HepG2 (cell line): ENCODE data around the gene KRT36. TPM values are rescaled to one million over a fixed set of nuclear protein-coding genes. Genes with fewer than 3 reads are reported as not detected.

Experiments
- ATAC-seq: fragments of 200-7000 bp; cut with Tn5 transposase; 3 replicates; pipeline ENCODE4 v1.9.1; 2020; ENCODE audit warnings: mild to moderate bottlenecking, moderate library complexity
- BruUV-seq: library from RNA; stranded (reverse); fragments of 400-500 nt; replicated peaks from 2 replicates; lab custom pipeline; 2021; lab: Mats Ljungman, UMichigan
- CTCF ChIA-PET: fragments of 300-600 bp; formaldehyde crosslinking; extraction: SDS; loops from one replicate; lab custom pipeline; 2021; ENCODE audit warnings: low total read pairs, inconsistent platforms, low intra/inter-chr PET ratio; lab: Yijun Ruan, JAX
- POLR2A ChIA-PET: fragments of 350-600 bp; sonication (Branson Sonifier 250); formaldehyde crosslinking; loops from one replicate; lab custom pipeline; 2020; ENCODE audit warnings: antibody characterized with exemption, inconsistent platforms; lab: Yijun Ruan, JAX
- DNase-seq: peaks from one replicate; pipeline ENCODE4 v3.0.0-alpha.2; 2015; ENCODE audit warnings: low spot score
- FAIRE-seq: peaks from 3 replicates; lab custom pipeline; 2011; peaks lifted over from hg19 to GRCh38; lab: Jason Lieb, UNC
- H2AFZ ChIP-seq: one replicate; pipeline ENCODE4 v1.6.1; 2011; ENCODE audit warnings: low read length, inconsistent platforms
- H3K27ac ChIP-seq: fragments of 300-600 bp; 3 replicates; pipeline ENCODE4 v1.8.0; 2011; ENCODE audit warnings: mixed run types, mild to moderate bottlenecking, mixed read lengths, low read length, inconsistent platforms; ENCODE audit not compliant: insufficient read depth; ENCODE audit errors: extremely low read length
- H3K27me3 ChIP-seq, 2 experiments: fragments of 200-600 bp in 1 of 2; 2 replicates in 1 of 2; 3 replicates in 1 of 2; pipeline versions ENCODE4 v1.6.0 to v1.8.0; 2011; ENCODE audit warnings: low read length in 2 of 2, mild to moderate bottlenecking in 2 of 2, moderate library complexity in 2 of 2, inconsistent platforms in 1 of 2; ENCODE audit not compliant: insufficient read depth in 2 of 2, control insufficient read depth in 1 of 2
- H3K36me3 ChIP-seq, 2 experiments: fragments of 200-600 bp in 1 of 2; replicated peaks in 1 of 2; 2 replicates in 1 of 2; 3 replicates in 1 of 2; pipeline versions ENCODE4 v1.5.1 to v1.8.0; 2011; ENCODE audit warnings: low read length in 2 of 2, inconsistent platforms in 1 of 2; ENCODE audit not compliant: insufficient read depth in 2 of 2, control insufficient read depth in 1 of 2
- H3K4me1 ChIP-seq: 2 replicates; pipeline ENCODE4 v1.5.1; 2012; ENCODE audit warnings: low read length, inconsistent platforms; ENCODE audit not compliant: insufficient read depth
- H3K4me2 ChIP-seq: 2 replicates; pipeline ENCODE4 v1.6.0; 2011; ENCODE audit warnings: low read depth, low read length, inconsistent platforms
- H3K4me3 ChIP-seq, 3 experiments: fragments of 200-600 bp in 1 of 3; sonication (generic), shearing (Covaris generic) in 1 of 3; replicated peaks in 1 of 3; 2 replicates each; pipeline ENCODE4 v1.5.1; 2011 to 2016; ENCODE audit warnings: low read length in 3 of 3, inconsistent platforms in 2 of 3, low read depth in 2 of 3, mild to moderate bottlenecking in 2 of 3, control low read depth in 1 of 3, mixed read lengths in 1 of 3; ENCODE audit not compliant: insufficient read depth in 1 of 3
- H3K79me2 ChIP-seq: one replicate; pipeline ENCODE4 v1.6.1; 2011; ENCODE audit warnings: low read length, inconsistent platforms; ENCODE audit not compliant: insufficient read depth
- H3K9ac ChIP-seq: 2 replicates; pipeline ENCODE4 v1.6.0; 2011; ENCODE audit warnings: mild to moderate bottlenecking, low read depth, low read length, inconsistent platforms; ENCODE audit not compliant: insufficient read depth
- H3K9me3 ChIP-seq: 2 replicates; pipeline ENCODE4 v1.5.1; 2012; ENCODE audit warnings: mild to moderate bottlenecking, low read length
- H4K20me1 ChIP-seq: 2 replicates; pipeline ENCODE4 v1.6.0; 2011; ENCODE audit warnings: inconsistent platforms, mild to moderate bottlenecking, low read length, moderate library complexity; ENCODE audit not compliant: insufficient read depth
- ADNP ChIP-seq: sonication (generic); formaldehyde crosslinking; IDR thresholded peaks from 2 replicates; pipeline ENCODE4 v1.4.0; 2020; ENCODE audit warnings: missing genetic modification reagents
- ARID3A ChIP-seq: IDR thresholded peaks from 2 replicates; pipeline ENCODE4 v1.6.1; 2012; ENCODE audit warnings: low read depth, low read length, improper control_type of control experiment
- CEBPB ChIP-seq: IDR thresholded peaks from 2 replicates; pipeline ENCODE4 v1.6.1; 2011; ENCODE audit warnings: low read depth, low read length, improper control_type of control experiment, borderline replicate concordance
- CEBPG ChIP-seq: IDR thresholded peaks from 2 replicates; pipeline ENCODE4 v1.6.1; 2016
- FOXA3 ChIP-seq: IDR thresholded peaks from 2 replicates; pipeline ENCODE4 v1.6.1; 2016; ENCODE audit warnings: missing genetic modification reagents, missing compliant biosample characterization
- GATAD2A ChIP-seq: IDR thresholded peaks from 2 replicates; pipeline ENCODE4 v1.6.1; 2016
- HMG20A ChIP-seq: IDR thresholded peaks from 2 replicates; pipeline ENCODE4 v1.6.1; 2016; ENCODE audit warnings: borderline replicate concordance
- HNF4A ChIP-seq: sonication (generic); formaldehyde crosslinking; IDR thresholded peaks from 2 replicates; pipeline ENCODE4 v1.4.0; 2020; ENCODE audit warnings: missing genetic modification reagents
- HNF4G ChIP-seq, 2 experiments: sonication (generic) in 1 of 2; formaldehyde crosslinking in 1 of 2; IDR thresholded peaks; 2 replicates each; pipeline versions ENCODE4 v1.4.0 to v1.6.1; 2011 to 2020; ENCODE audit warnings: borderline replicate concordance in 2 of 2, low read depth in 2 of 2, mild to moderate bottlenecking in 2 of 2, low read length in 1 of 2, missing genetic modification reagents in 1 of 2, moderate library complexity in 1 of 2
- KLF15 ChIP-seq: sonication (generic); formaldehyde crosslinking; IDR thresholded peaks from 2 replicates; pipeline ENCODE4 v1.8.1; 2023; ENCODE audit warnings: borderline replicate concordance, mild to moderate bottlenecking, inconsistent platforms, missing genetic modification reagents, mixed read lengths
- KLF16 ChIP-seq, 2 experiments: sonication (generic) in 1 of 2; formaldehyde crosslinking in 1 of 2; IDR thresholded peaks; 2 replicates each; pipeline versions ENCODE4 v1.6.1 to v1.8.0; 2016 to 2023; ENCODE audit warnings: missing genetic modification reagents in 2 of 2, missing compliant biosample characterization in 1 of 2
- NCOR1 ChIP-seq: fragments of 200-600 bp; sonication (generic); IDR thresholded peaks from 2 replicates; pipeline ENCODE4 v1.7.0; 2017; ENCODE audit warnings: antibody characterized with exemption, low read length, borderline replicate concordance
- SMC3 ChIP-seq: IDR thresholded peaks from 2 replicates; pipeline ENCODE4 v1.6.1; 2011; ENCODE audit warnings: low read length, improper control_type of control experiment
- SOX13 ChIP-seq, 3 experiments: fragments of 450-650 bp in 1 of 3; sonication (generic) in 1 of 3; formaldehyde crosslinking in 1 of 3; IDR thresholded peaks in 2 of 3; conservative IDR thresholded peaks in 1 of 3; 2 replicates each; pipeline versions ENCODE4 v1.5.0 to v1.6.1; 2016 to 2020; ENCODE audit warnings: antibody characterized with exemption in 1 of 3, mild to moderate bottlenecking in 1 of 3, missing compliant biosample characterization in 1 of 3, missing genetic modification reagents in 1 of 3, moderate library complexity in 1 of 3
- SOX5 ChIP-seq: IDR thresholded peaks from 2 replicates; pipeline ENCODE4 v1.6.1; 2016; ENCODE audit warnings: borderline replicate concordance
- SOX6 ChIP-seq, 2 experiments: fragments of 450-650 bp in 1 of 2; sonication (generic) in 1 of 2; formaldehyde crosslinking in 1 of 2; IDR thresholded peaks; 2 replicates each; pipeline versions ENCODE4 v1.4.0 to v1.6.1; 2017 to 2020; ENCODE audit warnings: antibody characterized with exemption in 1 of 2, mild to moderate bottlenecking in 1 of 2, missing genetic modification reagents in 1 of 2
- TEAD3 ChIP-seq: optimal IDR thresholded peaks from 2 replicates; pipeline ENCODE3; 2016; ENCODE audit warnings: borderline replicate concordance
- TSC22D2 ChIP-seq: sonication (generic); formaldehyde crosslinking; IDR thresholded peaks from 2 replicates; pipeline ENCODE4 v1.5.1; 2020; ENCODE audit warnings: missing genetic modification reagents, mild to moderate bottlenecking, borderline replicate concordance
- XBP1 ChIP-seq: sonication (generic); formaldehyde crosslinking; IDR thresholded peaks from 2 replicates; pipeline ENCODE4 v1.5.0; 2020; ENCODE audit warnings: missing genetic modification reagents
- XRCC5 ChIP-seq: fragments of 200-400 bp; formaldehyde crosslinking; optimal IDR thresholded peaks from 2 replicates; pipeline ENCODE3; 2017; ENCODE audit warnings: mild to moderate bottlenecking, low read length
- ZNF614 ChIP-seq: IDR thresholded peaks from 2 replicates; pipeline ENCODE4 v1.6.1; 2018; ENCODE audit warnings: missing biosample characterization, missing genetic modification reagents, inconsistent platforms, borderline replicate concordance
- ZNF644 ChIP-seq: IDR thresholded peaks from 2 replicates; pipeline ENCODE4 v1.6.1; 2016; ENCODE audit warnings: low read depth
- ZNF678 ChIP-seq: sonication (generic); formaldehyde crosslinking; IDR thresholded peaks from 2 replicates; pipeline ENCODE4 v1.4.0; 2020; ENCODE audit warnings: mild to moderate bottlenecking, missing genetic modification reagents
- ZNF724P ChIP-seq: sonication (generic); formaldehyde crosslinking; IDR thresholded peaks from 2 replicates; pipeline ENCODE4 v1.8.0; 2022; ENCODE audit warnings: missing genetic modification reagents, borderline replicate concordance
- ZNF749 ChIP-seq: sonication (generic); formaldehyde crosslinking; IDR thresholded peaks from 2 replicates; pipeline ENCODE4 v1.8.0; 2022; ENCODE audit warnings: mild to moderate bottlenecking, missing genetic modification reagents, moderate library complexity, borderline replicate concordance
- ZSCAN21 ChIP-seq: sonication (generic); formaldehyde crosslinking; IDR thresholded peaks from 2 replicates; pipeline ENCODE4 v1.8.0; 2022; ENCODE audit warnings: mild to moderate bottlenecking, missing genetic modification reagents, moderate library complexity, borderline replicate concordance
- WGBS: methylation state at CpG from one replicate; pipeline ENCODE4 v1.1.6; 2017; ENCODE audit warnings: low lambda C conversion rate; 5-methylcytosine and 5-hydroxymethylcytosine counted together
- in situ Hi-C: cut with HindIII; loops from 2 replicates; pipeline ENCODE4 v1.10.0; 2017; ENCODE audit warnings: low pct_unique_long_range_greater_than_20kb; ENCODE audit not compliant: extremely low pct_ligation_motif_present
- intact Hi-C: fragments of 100-400 bp; cut with micrococcal nuclease; formaldehyde crosslinking; loops from one replicate; pipeline ENCODE4 v1.10.0; 2022; ENCODE audit not compliant: unreplicated experiment
- polyA plus RNA-seq, 8 experiments: library from polyadenylated mRNA; depleted of rRNA in 3 of 8; stranded (reverse) in 7 of 8; unstranded in 1 of 8; fragments of >200 nt; fragmentation: Illumina TruSeq in 4 of 8; extraction: Trizol in 4 of 8; gene quantifications; 2 replicates each; pipeline versions ENCODE4 v1.2.1 to v1.2.3, GENCODE V29; 2011 to 2016; ENCODE audit warnings: low read depth in 4 of 8, missing spikeins in 1 of 8, mixed read lengths in 1 of 8; ENCODE audit not compliant: insufficient read depth in 1 of 8
- total RNA-seq, 5 experiments: library from RNA; depleted of rRNA; stranded (reverse); fragments of >200 nt; fragmentation: Illumina TruSeq; extraction: Trizol; gene quantifications; 2 replicates each; pipeline ENCODE4 v1.2.3, GENCODE V29; 2016; ENCODE audit warnings: low read depth in 1 of 5

Gene KRT36
- total and polyA plus RNA-seq, 2 of the 13 experiments (the other 11 are each of a cell fraction or from before 2014, with no cell fraction given), result not detected

- ATAC-seq (peak; percentile 72), FAIRE-seq (peak; percentile 67), DNase-seq (peak; percentile 76)
- no TSS peak for BruUV-seq
- ChIA-PET CTCF (no interaction called here), POLR2A (no interaction called here)
- no peak overlapping the region for H2AFZ ChIP-seq
- no peak overlapping the region for H3K9ac ChIP-seq
- no peaks in the 10 kb centered on the region for H3K79me2 ChIP-seq
- no peak overlapping the region for H3K4me3 ChIP-seq
- H4K20me1 ChIP-seq, result no peaks in the 10 kb centered on the region
- no peaks in the 10 kb centered on the region for H3K36me3 ChIP-seq
- in situ Hi-C loops (no loop called here), intact Hi-C loops (no loop called here)
- no peak overlapping the region for H3K27ac ChIP-seq
- no peaks in the 10 kb centered on the region for H3K9me3 ChIP-seq
- peaks cover 6% of the 10 kb centered on the region; the same call in 1 of the 2 replicates for H3K4me1 ChIP-seq
- H3K27me3 ChIP-seq, result no peaks in the 10 kb centered on the region; a peak in 2 of 5 replicates
- WGBS, result 0% methylated on average over 4 of the region's 5 CpGs
- no peak overlapping the region for H3K4me2 ChIP-seq
- TF ChIP-seq SOX13 (IDR thresholded peaks at IDR 0.05) (no peak), SOX13 (CRISPR knock-in tag; conservative IDR thresholded peaks at IDR 0.05 in 1 of 2, IDR thresholded peaks at IDR 0.05 in 1 of 2) (peak in 1 of 2 experiments; percentile 62; a peak in 2 of 4 replicates), FOXA3 (CRISPR knock-in tag) (0 out of 2 replicates have a peak, but pooled peaks have one; percentile 32), NCOR1 (peak; percentile 78), CEBPG (CRISPR knock-in tag) (peak; percentile 87), XBP1 (CRISPR knock-in tag) (no peak), TEAD3 (CRISPR knock-in tag) (peak; percentile 28), KLF16 (CRISPR knock-in tag; IDR thresholded peaks at IDR 0.05) (no peak), HMG20A (CRISPR knock-in tag) (0 out of 2 replicates have a peak, but pooled peaks have one; percentile 43), HNF4A (peak; percentile 77), ZNF678 (no peak), KLF15 (CRISPR knock-in tag) (no peak), ZNF644 (peak; percentile 75; the same call in 1 of the 2 replicates), GATAD2A (CRISPR knock-in tag) (peak; percentile 47; the same call in 1 of the 2 replicates), ZSCAN21 (CRISPR knock-in tag) (no peak), ARID3A (0 out of 2 replicates have a peak, but pooled peaks have one; percentile 15), ADNP (no peak), SOX6 (IDR thresholded peaks at IDR 0.05) (no peak), SOX6 (CRISPR knock-in tag; IDR thresholded peaks at IDR 0.05) (peak; percentile 75), HNF4G (IDR thresholded peaks at IDR 0.05; ENCODE audit: borderline replicate concordance, low read depth, low read length) (0 out of 2 replicates have a peak, but pooled peaks have one; percentile 8), HNF4G (CRISPR knock-in tag; IDR thresholded peaks at IDR 0.05; ENCODE audit: borderline replicate concordance, low read depth) (no peak), TSC22D2 (no peak), ZNF749 (no peak), ZNF614 (CRISPR knock-in tag) (0 out of 2 replicates have a peak, but pooled peaks have one; percentile 42), SMC3 (peak; percentile 42; the same call in 1 of the 2 replicates), XRCC5 (no peak), CEBPB (peak; percentile 99), SOX5 (peak; percentile 52; the same call in 1 of the 2 replicates), ZNF724P (no peak)
These were observed 50.3 kb downstream of the KRT36 start for GRCh38 chr17:41439375-41439774.
